ENCODE data around the gene DUSP5. TPM values are rescaled to one million over a fixed set of nuclear protein-coding genes. Genes with fewer than 3 reads are reported as not detected.

DUSP5 gene
- total and polyA plus RNA-seq, 12 donors = 5.3 to 53.7 (median 21.2) TPM

DNA sequence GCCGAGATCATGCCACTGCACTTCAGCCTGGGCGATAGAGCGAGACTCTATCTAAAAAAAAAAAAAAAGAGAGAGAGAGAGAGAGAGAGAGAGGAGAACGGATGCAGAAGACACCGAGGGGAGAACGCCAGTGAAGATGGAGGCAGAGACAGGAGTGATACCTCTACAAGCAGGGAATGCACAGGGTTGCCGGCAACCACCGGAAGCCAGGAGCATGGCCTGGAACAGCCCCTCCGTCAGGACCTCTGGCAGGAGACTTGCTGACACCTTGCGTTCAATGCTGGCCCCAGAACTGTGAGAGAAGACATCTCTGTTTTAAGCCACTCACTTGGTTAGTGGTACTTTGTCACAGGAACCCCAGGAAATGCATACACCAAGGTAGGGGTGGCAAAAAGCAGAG, 38.1 kb upstream of the DUSP5 start:
- intact Hi-C loops (cut with DNase I) = loop anchor here in 1 of 10 donors (5.0 kb wide), 1 partner anchor 38 kb away; the partner anchor contains the start of gene DUSP5

DNA sequence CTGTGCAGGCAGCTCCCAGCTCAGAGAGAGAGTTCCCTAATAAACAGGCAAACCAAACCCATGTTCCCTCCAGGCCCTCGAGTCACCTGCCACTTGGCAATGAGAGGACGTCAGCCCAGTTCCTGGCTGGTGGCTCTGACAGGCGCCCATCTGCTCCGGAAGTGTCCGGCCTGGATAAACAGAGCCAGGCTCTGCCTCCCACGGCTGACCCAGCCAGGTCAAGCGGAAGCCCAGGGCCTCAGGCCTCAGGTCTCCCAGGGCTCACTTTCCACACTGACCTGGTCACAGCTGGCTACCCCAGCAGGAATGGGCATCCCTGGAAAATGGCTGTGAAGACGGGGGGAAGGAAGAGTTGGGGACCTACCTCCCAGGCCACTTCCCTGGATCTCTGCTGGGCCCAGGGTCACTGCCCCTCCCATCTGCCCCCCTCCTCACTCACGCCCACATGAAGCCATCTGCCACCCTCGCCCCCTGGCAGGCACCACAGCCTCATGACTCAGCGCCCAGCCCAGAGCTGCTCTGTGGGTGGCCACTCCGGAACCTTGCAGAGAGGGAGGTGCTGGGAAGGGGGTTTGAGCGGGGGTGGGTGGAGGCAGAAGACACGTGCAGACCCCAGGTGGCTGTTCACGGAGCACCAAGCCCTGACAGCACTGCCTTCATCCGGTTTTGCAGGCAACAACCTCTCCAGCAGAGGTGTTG, 37.4 kb upstream of the DUSP5 start:
- no peaks in the 10 kb centered on the region for H3K9me3 ChIP-seq
- H3K27me3 ChIP-seq = no peaks in the 10 kb centered on the region
- peak overlapping the region in 6 of 10 donors; percentile 21 to 56 (median 35) for H3K27ac ChIP-seq
- no peaks in the 10 kb centered on the region for H3K36me3 ChIP-seq
- peak; percentile 29 to 34 for DNase-seq
- H3K4me3 ChIP-seq = no peak overlapping the region
- intact Hi-C loops (cut with DNase I) = no loop called here
- 65 to 68% methylated on average over 16 of the region's 16 CpGs for WGBS, 2 donors
- TF ChIP-seq, protein P1, sequence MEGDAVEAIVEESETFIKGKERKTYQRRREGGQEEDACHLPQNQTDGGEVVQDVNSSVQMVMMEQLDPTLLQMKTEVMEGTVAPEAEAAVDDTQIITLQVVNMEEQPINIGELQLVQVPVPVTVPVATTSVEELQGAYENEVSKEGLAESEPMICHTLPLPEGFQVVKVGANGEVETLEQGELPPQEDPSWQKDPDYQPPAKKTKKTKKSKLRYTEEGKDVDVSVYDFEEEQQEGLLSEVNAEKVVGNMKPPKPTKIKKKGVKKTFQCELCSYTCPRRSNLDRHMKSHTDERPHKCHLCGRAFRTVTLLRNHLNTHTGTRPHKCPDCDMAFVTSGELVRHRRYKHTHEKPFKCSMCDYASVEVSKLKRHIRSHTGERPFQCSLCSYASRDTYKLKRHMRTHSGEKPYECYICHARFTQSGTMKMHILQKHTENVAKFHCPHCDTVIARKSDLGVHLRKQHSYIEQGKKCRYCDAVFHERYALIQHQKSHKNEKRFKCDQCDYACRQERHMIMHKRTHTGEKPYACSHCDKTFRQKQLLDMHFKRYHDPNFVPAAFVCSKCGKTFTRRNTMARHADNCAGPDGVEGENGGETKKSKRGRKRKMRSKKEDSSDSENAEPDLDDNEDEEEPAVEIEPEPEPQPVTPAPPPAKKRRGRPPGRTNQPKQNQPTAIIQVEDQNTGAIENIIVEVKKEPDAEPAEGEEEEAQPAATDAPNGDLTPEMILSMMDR (IDR thresholded peaks at IDR 0.05) = no peak
- ATAC-seq = peak in 7 of 8 donors; percentile 34 to 59 (median 47)
- peaks cover 5 to 60% (median 23%) of the 10 kb centered on the region in 9 donors for H3K4me1 ChIP-seq

More for the DNA sequence above, 38.1 kb upstream of the DUSP5 start:
- peaks cover 5 to 62% (median 23%) of the 10 kb centered on the region in 9 donors for H3K4me1 ChIP-seq
- no peaks in the 10 kb centered on the region for H3K27me3 ChIP-seq
- H3K36me3 ChIP-seq = no peaks in the 10 kb centered on the region
- TF ChIP-seq, protein P1 (IDR thresholded peaks at IDR 0.05) = no peak
- DNase-seq (no peak), ATAC-seq (no peak)
- no peaks in the 10 kb centered on the region for H3K9me3 ChIP-seq
- 93 to 99% methylated on average over 9 to 10 of the region's 10 CpGs for WGBS, 2 donors
- H3K27ac ChIP-seq = peak overlapping the region in 6 of 10 donors; percentile 21 to 56 (median 35)
- no peak overlapping the region for H3K4me3 ChIP-seq

DNA sequence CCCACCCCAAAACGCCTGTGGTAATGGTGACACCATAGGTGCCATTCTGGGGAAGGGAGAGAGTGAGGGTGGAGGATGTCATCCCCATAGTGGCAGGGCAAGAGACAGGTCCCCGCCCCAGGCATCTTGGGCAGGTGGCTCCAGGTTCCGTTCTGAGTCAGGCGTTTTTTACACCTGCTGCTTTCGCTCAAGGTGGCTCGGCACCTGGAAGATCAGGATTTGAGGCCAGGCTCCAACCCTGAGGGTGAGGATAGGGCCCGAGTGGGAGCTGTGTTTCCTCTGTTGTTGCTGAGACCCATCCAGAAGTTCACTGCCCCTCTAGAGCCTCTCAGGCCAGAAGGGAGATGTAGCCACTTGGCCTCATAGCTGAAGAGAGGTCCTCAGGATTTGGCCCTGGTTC, 36.6 kb upstream of the DUSP5 start:
- TF ChIP-seq, protein P1 (IDR thresholded peaks at IDR 0.05) = no peak
- Histone ChIP-seq H3K36me3 (no peaks in the 10 kb centered on the region), H3K27me3 (no peaks in the 10 kb centered on the region), H3K9me3 (no peaks in the 10 kb centered on the region), H3K4me3 (no peak overlapping the region), H3K4me1 (peaks cover 5 to 51% (median 23%) of the 10 kb centered on the region in 9 donors), H3K27ac (peak overlapping the region in 3 of 10 donors; percentile 35 to 44 (median 39))
- ATAC-seq = no peak
- DNase-seq = no peak
- intact Hi-C loops (cut with DNase I) = no loop called here
- 91 to 97% methylated on average over 7 of the region's 7 CpGs for WGBS, 2 donors

DNA sequence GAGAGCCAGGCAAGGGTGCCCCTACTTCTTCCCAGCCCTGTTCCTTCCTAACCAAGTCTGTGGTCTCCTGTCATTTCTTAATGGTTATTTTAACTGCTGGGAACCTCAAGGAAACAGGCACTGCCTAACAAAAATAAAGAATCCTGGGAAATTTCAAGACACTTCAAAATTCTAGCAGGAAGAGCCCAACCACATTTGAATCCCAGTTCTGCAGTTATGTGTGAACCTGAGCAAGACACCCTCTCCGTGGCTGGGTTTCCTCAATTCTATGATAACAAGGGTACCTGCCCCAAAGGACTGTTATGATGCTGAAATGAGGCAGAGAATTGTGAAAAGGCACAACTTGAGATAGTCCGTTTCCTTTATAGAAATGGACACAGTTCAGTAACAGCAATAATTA, 36.2 kb upstream of the DUSP5 start:
- DNase-seq (no peak), ATAC-seq (no peak)
- H3K27ac ChIP-seq = peak overlapping the region in 3 of 10 donors; percentile 35 to 44 (median 39)
- H3K36me3 ChIP-seq = no peaks in the 10 kb centered on the region
- H3K9me3 ChIP-seq = no peaks in the 10 kb centered on the region
- 57 to 64% methylated on average over 2 of the region's 2 CpGs for WGBS, 2 donors
- H3K27me3 ChIP-seq = no peaks in the 10 kb centered on the region
- H3K4me3 ChIP-seq = no peak overlapping the region
- peaks cover 5 to 47% (median 23%) of the 10 kb centered on the region in 9 donors for H3K4me1 ChIP-seq
- intact Hi-C loops (cut with DNase I) = no loop called here
- TF ChIP-seq, protein P1 (IDR thresholded peaks at IDR 0.05) = no peak

Measured in heart right ventricle (tissue), 16 donors.